ENCODE results near the gene CTTN.

Gene CTTN

GRCh38 chr11:70409871-70410270, 11.5 kb downstream of the CTTN start:
- DNase-seq (ENCODE audit: low read depth): no peak

- no peak for DNase-seq (ENCODE audit: low read depth)
These were observed 12.2 kb downstream of the CTTN start for GRCh38 chr11:70410276-70411205.

- no peak for DNase-seq (ENCODE audit: low read depth)
These were observed 13.6 kb downstream of the CTTN start for GRCh38 chr11:70411713-70412452.

- no peak for DNase-seq (ENCODE audit: low read depth)
These were observed 14.8 kb downstream of the CTTN start for GRCh38 chr11:70413151-70413550.

GRCh38 chr11:70414341-70415100, 16.2 kb downstream of the CTTN start:
- no peak for DNase-seq (ENCODE audit: low read depth)

GRCh38 chr11:70415191-70415590, 16.9 kb downstream of the CTTN start:
- no peak for DNase-seq (ENCODE audit: low read depth)

GRCh38 chr11:70415642-70416395, 17.5 kb downstream of the CTTN start:
- no peak for DNase-seq (ENCODE audit: low read depth)

GRCh38 chr11:70416881-70417280, 18.6 kb downstream of the CTTN start:
- no peak for DNase-seq (ENCODE audit: low read depth)

- no peak for DNase-seq (ENCODE audit: low read depth)
These were observed 19.8 kb downstream of the CTTN start for GRCh38 chr11:70418130-70418529.

GRCh38 chr11:70419307-70420007, 21.1 kb downstream of the CTTN start:
- DNase-seq (ENCODE audit: low read depth): no peak

- no peak for DNase-seq (ENCODE audit: low read depth)
These were observed 21.7 kb downstream of the CTTN start for GRCh38 chr11:70420008-70420464.

- DNase-seq (ENCODE audit: low read depth): no peak
These were observed 22.2 kb downstream of the CTTN start for GRCh38 chr11:70420496-70420895.

- no peak for DNase-seq (ENCODE audit: low read depth)
These were observed 22.8 kb downstream of the CTTN start for GRCh38 chr11:70421123-70421522.

- no peak for DNase-seq (ENCODE audit: low read depth)
These were observed 24.6 kb downstream of the CTTN start for GRCh38 chr11:70422692-70423522.

- DNase-seq (ENCODE audit: low read depth): no peak
These were observed 25.5 kb downstream of the CTTN start for GRCh38 chr11:70423523-70424505.

- DNase-seq (ENCODE audit: low read depth): no peak
These were observed 26.5 kb downstream of the CTTN start for GRCh38 chr11:70424765-70425344.

- no peak for DNase-seq (ENCODE audit: low read depth)
These were observed 29.1 kb downstream of the CTTN start for GRCh38 chr11:70427436-70427835.

GRCh38 chr11:70428701-70429427, 30.5 kb downstream of the CTTN start:
- DNase-seq (ENCODE audit: low read depth): no peak
